Measurements from ENCODE around the gene CALML3.

DNA sequence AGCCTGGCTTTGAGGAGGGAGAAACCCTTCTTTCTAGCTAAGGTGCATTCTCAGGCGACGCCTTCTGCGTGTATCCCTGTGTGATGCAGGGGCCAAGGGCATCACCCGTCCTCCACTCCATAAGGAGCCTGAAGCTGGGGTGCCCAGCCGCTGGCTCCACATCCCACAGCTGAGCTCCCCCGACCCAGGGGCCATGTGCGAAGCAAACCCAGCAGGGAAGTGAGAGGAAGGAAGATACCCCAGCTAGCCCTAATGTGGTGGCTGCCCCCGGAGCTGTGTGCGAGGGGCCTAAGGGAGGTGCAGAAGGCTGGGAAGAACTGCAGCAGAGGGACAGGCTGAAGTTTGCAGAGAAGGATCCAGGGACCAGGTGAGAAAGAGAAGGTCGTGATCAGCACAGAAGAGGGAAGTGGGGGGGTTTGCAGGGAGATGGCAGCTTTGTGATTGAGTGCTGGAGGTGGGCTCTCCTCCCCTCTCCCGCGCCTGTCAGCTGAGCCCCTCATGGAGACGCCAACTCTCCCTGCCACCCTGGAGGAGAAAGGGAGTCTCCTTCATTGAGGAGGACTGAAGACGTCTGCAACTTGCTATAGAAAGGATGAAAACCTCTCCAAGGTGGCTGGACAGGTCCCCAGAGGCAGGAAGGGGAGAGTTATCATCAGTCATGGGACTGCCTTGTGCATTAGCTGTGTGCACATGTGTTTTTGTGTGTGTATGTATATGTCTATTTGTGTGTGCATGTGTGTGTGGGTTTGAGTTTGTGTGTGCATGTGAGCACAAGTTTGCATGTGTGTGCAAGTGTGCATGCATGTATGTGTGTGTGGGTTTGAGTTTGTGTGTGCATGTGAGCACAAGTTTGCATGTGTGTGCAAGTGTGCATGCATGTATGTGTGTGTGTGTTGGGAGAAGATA, 21.9 kb upstream of the CALML3 start:
- TF ChIP-seq FOXK2 (IDR thresholded peaks at IDR 0.05) = no peak
- TF ChIP-seq, protein P1, sequence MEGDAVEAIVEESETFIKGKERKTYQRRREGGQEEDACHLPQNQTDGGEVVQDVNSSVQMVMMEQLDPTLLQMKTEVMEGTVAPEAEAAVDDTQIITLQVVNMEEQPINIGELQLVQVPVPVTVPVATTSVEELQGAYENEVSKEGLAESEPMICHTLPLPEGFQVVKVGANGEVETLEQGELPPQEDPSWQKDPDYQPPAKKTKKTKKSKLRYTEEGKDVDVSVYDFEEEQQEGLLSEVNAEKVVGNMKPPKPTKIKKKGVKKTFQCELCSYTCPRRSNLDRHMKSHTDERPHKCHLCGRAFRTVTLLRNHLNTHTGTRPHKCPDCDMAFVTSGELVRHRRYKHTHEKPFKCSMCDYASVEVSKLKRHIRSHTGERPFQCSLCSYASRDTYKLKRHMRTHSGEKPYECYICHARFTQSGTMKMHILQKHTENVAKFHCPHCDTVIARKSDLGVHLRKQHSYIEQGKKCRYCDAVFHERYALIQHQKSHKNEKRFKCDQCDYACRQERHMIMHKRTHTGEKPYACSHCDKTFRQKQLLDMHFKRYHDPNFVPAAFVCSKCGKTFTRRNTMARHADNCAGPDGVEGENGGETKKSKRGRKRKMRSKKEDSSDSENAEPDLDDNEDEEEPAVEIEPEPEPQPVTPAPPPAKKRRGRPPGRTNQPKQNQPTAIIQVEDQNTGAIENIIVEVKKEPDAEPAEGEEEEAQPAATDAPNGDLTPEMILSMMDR (CRISPR knock-in tag; IDR thresholded peaks at IDR 0.05) = no peak
- no peak for TF ChIP-seq POLR2A (IDR thresholded peaks at IDR 0.05; ENCODE audit: insufficient read depth in 1 of 2, low read depth in 2 of 2, low read length in 2 of 2)
- no peak for TF ChIP-seq YY1 (IDR thresholded peaks at IDR 0.05; ENCODE audit: insufficient read depth, insufficient replicate concordance, low read depth, low read length)
- TF ChIP-seq ZNF10 (CRISPR knock-in tag; IDR thresholded peaks at IDR 0.05; ENCODE audit: borderline replicate concordance, low read depth) = no peak
- TF ChIP-seq, protein P2, sequence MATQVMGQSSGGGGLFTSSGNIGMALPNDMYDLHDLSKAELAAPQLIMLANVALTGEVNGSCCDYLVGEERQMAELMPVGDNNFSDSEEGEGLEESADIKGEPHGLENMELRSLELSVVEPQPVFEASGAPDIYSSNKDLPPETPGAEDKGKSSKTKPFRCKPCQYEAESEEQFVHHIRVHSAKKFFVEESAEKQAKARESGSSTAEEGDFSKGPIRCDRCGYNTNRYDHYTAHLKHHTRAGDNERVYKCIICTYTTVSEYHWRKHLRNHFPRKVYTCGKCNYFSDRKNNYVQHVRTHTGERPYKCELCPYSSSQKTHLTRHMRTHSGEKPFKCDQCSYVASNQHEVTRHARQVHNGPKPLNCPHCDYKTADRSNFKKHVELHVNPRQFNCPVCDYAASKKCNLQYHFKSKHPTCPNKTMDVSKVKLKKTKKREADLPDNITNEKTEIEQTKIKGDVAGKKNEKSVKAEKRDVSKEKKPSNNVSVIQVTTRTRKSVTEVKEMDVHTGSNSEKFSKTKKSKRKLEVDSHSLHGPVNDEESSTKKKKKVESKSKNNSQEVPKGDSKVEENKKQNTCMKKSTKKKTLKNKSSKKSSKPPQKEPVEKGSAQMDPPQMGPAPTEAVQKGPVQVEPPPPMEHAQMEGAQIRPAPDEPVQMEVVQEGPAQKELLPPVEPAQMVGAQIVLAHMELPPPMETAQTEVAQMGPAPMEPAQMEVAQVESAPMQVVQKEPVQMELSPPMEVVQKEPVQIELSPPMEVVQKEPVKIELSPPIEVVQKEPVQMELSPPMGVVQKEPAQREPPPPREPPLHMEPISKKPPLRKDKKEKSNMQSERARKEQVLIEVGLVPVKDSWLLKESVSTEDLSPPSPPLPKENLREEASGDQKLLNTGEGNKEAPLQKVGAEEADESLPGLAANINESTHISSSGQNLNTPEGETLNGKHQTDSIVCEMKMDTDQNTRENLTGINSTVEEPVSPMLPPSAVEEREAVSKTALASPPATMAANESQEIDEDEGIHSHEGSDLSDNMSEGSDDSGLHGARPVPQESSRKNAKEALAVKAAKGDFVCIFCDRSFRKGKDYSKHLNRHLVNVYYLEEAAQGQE (IDR thresholded peaks at IDR 0.05; ENCODE audit: borderline replicate concordance in 1 of 2, low read depth in 1 of 2, low read length in 2 of 2) = no peak
- TF ChIP-seq MXI1 (IDR thresholded peaks at IDR 0.05; ENCODE audit: borderline replicate concordance, low read depth, low read length) = no peak
- TF ChIP-seq SUZ12 (IDR thresholded peaks at IDR 0.05; ENCODE audit: low read depth, low read length) = no peak

Measured in HepG2 (cell line).